Kidney epithelial cell (primary cell): Measurements from ENCODE around the gene SLC22A7. TPM values are rescaled to one million over a fixed set of nuclear protein-coding genes. Genes with fewer than 3 reads are reported as not detected.

Experiments
- DNase-seq: peaks from one replicate; pipeline ENCODE4 v3.0.0-alpha.2; 2010; ENCODE audit warnings: low read depth
- H3K27me3 ChIP-seq: 2 replicates; pipeline ENCODE4 v1.6.0; 2011; ENCODE audit warnings: low read length; ENCODE audit not compliant: control insufficient read depth, insufficient read depth
- H3K36me3 ChIP-seq: 2 replicates; pipeline ENCODE4 v1.5.1; 2011; ENCODE audit warnings: low read length; ENCODE audit not compliant: control insufficient read depth, insufficient read depth
- H3K4me3 ChIP-seq: 2 replicates; pipeline ENCODE4 v1.5.1; 2011; ENCODE audit warnings: low read depth, mild to moderate bottlenecking, control low read depth, low read length
- total RNA-seq: library from RNA; depleted of rRNA; stranded (reverse); fragments of >200 nt; gene quantifications from 2 replicates; pipeline ENCODE4 v1.2.3, GENCODE V29; 2015
- TF ChIP-seq, protein P1 (sequence below): IDR thresholded peaks from 2 replicates; pipeline ENCODE4 v1.5.1; 2011; ENCODE audit warnings: mild to moderate bottlenecking, moderate library complexity, low read length, control low read depth, inconsistent platforms; ENCODE audit not compliant: insufficient read depth, poor library complexity, severe bottlenecking

SLC22A7 gene
- total RNA-seq, 1 donor from 2014 or later, result not detected

DNA sequence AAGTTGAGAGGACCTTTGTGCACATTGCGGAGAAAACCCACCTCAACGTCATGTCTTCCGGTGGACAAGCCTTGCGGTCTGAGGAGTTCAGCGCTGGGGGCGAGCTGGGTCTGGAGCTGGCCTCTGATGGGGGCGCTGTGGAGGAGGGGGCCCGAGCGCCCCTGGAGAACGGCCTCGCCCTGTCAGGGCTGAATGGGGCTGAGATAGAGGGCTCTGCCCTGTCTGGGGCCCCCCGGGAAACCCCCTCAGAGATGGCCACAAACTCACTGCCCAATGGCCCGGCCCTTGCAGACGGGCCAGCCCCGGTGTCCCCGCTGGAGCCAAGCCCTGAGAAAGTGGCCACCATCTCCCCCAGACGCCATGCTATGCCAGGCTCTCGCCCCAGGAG is 14.6 kb upstream of the SLC22A7 start:
- TF ChIP-seq, protein P1, sequence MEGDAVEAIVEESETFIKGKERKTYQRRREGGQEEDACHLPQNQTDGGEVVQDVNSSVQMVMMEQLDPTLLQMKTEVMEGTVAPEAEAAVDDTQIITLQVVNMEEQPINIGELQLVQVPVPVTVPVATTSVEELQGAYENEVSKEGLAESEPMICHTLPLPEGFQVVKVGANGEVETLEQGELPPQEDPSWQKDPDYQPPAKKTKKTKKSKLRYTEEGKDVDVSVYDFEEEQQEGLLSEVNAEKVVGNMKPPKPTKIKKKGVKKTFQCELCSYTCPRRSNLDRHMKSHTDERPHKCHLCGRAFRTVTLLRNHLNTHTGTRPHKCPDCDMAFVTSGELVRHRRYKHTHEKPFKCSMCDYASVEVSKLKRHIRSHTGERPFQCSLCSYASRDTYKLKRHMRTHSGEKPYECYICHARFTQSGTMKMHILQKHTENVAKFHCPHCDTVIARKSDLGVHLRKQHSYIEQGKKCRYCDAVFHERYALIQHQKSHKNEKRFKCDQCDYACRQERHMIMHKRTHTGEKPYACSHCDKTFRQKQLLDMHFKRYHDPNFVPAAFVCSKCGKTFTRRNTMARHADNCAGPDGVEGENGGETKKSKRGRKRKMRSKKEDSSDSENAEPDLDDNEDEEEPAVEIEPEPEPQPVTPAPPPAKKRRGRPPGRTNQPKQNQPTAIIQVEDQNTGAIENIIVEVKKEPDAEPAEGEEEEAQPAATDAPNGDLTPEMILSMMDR, result no peak

DNA sequence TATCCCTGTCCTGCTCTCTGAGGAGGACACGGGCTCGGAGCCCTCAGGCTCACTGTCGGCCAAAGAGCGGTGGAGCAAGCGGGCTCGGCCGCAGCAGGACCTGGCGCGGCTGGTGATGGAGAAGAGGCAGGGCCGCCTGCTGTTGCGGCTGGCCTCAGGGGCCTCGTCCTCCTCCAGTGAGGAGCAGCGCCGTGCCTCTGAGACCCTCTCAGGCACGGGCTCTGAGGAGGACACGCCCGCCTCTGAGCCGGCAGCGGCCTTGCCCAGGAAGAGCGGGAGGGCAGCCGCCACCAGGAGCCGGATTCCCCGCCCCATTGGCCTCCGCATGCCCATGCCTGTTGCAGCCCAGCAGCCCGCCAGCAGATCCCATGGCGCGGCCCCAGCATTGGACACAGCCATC is 14.2 kb upstream of the SLC22A7 start:
- peaks cover 44% of the 10 kb centered on the region for H3K27me3 ChIP-seq
- H3K36me3 ChIP-seq, result no peaks in the 10 kb centered on the region
- no peak for DNase-seq
- H3K4me3 ChIP-seq, result no peak overlapping the region
- TF ChIP-seq, protein P1, result no peak

More for the DNA sequence above, 14.6 kb upstream of the SLC22A7 start:
- no peak for DNase-seq
- peaks cover 44% of the 10 kb centered on the region for H3K27me3 ChIP-seq
- no peaks in the 10 kb centered on the region for H3K36me3 ChIP-seq
- H3K4me3 ChIP-seq, result no peak overlapping the region

DNA sequence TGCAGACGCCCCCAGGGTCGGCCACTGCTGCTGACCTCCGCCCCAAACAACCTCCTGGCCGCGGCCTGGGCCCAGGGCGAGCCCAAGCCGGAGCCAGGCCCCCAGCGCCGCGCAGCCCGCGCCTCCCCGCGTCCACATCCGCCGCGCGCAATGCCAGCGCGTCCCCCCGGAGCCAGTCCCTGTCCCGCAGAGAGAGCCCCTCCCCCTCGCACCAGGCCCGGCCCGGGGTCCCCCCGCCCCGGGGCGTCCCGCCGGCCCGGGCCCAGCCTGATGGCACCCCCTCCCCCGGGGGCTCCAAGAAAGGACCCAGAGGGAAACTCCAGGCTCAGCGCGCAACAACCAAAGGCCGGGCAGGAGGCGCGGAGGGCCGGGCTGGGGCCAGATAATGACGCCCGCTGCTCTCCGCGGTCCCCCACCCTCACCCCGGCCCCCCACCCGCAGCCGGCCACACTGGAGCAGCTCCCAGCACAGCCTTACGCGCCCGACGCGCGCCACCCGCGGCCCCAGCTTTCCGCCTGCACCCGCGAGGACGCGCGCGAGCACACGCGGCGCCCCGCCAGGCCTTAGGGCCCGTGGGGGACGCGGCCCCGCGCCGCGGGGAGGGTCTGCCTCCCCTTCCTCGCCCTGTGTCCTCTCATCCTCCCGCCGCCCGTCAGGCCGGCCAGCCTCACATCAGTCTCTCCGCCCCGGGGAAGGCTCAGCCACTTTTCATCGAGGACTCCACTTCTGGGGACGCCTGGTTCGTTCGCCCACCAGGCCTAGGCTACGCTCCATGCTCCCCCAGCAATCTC is 12.9 kb upstream of the SLC22A7 start:
- H3K36me3 ChIP-seq, result no peaks in the 10 kb centered on the region
- H3K4me3 ChIP-seq, result no peak overlapping the region
- DNase-seq, result no peak
- TF ChIP-seq, protein P1, result no peak
- H3K27me3 ChIP-seq, result peaks cover 44% of the 10 kb centered on the region

DNA sequence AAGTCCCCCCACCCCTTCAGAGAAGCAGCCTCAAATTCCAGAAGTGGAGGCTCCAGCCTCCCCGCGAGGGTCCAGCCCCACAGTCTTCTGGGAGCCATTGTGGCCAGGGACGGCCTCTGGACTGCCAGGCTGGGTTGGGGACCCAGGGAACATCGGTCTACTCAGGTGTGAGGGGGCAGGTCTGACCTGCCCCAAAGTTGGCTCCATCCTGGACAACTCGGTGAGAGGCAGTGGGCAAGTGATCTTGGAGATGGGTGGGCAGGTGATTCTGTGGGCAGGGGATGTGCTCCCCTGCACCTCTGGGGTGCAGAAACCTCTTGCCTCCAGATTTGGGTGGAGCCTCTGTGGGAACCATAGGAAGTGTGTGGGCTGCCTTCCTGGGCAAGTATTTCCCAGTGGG is 12.2 kb upstream of the SLC22A7 start:
- TF ChIP-seq, protein P1, result no peak
- Histone ChIP-seq H3K27me3 (peaks cover 44% of the 10 kb centered on the region), H3K36me3 (no peaks in the 10 kb centered on the region), H3K4me3 (no peak overlapping the region)
- DNase-seq, result no peak

DNA sequence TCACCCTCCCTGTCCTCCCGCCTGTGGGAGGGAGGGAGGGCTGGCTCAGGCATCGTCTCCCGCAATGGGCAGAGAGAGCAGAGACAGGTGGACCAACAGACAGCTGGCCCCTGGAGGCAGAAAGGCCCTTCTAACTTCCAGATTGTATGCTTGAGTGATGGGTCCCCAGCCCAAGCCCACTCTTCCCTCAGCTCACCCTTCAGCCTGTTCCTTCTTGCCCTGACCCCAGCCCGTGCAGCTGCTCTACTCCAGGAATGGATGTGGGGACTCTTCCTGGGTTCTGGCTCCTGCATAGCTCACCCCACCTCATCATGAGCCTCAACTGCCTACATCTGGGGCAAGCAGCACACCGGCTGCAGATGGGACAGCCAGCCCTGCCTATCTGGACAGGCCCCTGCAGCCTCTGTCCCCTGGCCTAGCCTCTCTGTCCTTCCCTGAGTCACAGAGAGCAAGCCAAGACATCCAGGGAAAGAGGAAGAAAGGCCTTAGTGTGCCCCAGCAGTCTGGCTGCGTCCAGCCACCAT is 11.5 kb upstream of the SLC22A7 start:
- DNase-seq, result no peak
- H3K36me3 ChIP-seq, result no peaks in the 10 kb centered on the region
- TF ChIP-seq, protein P1, result no peak
- H3K27me3 ChIP-seq, result peaks cover 44% of the 10 kb centered on the region
- H3K4me3 ChIP-seq, result no peak overlapping the region
